HG02623 (cell line): ENCODE data around the gene MCOLN1.
"Not testable (repeated sequence)": the region's sequence is repeated elsewhere in the genome, so short reads cannot be mapped to it uniquely, and the experiment has no call there.

Experiments
- ATAC-seq: cut with Tn5 transposase; IDR thresholded peaks from one replicate; pipeline ENCODE4 v1.9.1; 2021; ENCODE audit warnings: moderate library complexity; ENCODE audit not compliant: unreplicated experiment

Gene MCOLN1

DNA sequence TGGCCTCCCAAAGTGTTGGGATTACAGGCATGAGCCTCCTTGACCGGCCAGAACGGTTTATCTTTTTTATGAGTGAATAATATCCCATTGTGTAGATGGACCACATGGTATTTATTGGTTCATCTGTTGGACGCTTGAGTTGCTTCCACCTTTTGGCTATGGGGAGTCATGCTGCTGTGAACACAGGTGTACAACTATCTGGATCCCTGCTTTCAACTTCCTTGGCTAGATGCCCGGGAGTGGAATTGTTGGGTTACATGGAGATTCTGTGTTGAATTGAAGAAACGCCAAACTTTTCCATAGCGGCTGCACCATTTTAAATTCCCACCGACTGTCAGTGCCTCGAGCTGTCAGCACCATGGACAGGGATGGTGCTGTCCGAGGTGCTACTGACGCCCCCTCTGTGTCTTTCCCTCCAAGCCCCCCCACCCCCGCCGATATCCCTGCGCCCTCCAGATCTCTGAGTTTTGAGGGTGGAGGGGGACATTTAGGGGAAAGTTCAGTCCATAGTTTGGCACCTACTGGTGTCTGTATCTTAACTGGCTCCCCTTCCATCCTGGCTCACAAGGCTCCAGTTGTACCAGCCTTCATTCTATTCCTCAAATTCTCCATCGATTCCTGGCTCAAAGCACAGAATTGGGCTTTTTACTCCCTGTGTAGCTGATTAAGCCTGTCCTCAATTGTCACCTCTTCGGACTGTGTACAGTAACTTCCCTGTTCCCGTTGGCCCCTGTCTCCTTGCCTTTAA, 40.4 kb downstream of the MCOLN1 start:
- ATAC-seq: no peak

- ATAC-seq: no peak
Measured at GRCh38 chr19:7564866-7565265, 42.4 kb downstream of the MCOLN1 start.

GRCh38 chr19:7565332-7565731, 42.9 kb downstream of the MCOLN1 start:
- ATAC-seq: no peak

DNA sequence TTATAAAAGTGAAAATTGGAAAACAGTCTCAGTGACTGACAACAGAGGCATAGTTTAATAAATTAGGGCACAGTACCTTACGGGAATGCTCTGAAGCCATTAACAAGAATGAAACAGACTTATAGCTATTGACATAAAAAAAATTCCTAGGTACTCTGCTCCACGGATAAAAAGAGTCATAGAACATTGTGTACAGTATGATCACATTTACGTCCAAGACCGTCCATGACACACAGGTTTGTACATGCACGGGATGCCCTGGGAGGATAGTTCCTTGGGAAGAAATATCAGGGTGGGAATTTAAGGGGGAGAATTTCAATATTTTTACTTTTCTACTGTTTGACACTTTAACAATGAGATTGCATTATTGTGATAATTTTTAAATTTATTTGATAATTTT, 48.3 kb downstream of the MCOLN1 start:
- ATAC-seq: no peak

GRCh38 chr19:7575434-7576040, 53.1 kb downstream of the MCOLN1 start:
- no peak for ATAC-seq

DNA sequence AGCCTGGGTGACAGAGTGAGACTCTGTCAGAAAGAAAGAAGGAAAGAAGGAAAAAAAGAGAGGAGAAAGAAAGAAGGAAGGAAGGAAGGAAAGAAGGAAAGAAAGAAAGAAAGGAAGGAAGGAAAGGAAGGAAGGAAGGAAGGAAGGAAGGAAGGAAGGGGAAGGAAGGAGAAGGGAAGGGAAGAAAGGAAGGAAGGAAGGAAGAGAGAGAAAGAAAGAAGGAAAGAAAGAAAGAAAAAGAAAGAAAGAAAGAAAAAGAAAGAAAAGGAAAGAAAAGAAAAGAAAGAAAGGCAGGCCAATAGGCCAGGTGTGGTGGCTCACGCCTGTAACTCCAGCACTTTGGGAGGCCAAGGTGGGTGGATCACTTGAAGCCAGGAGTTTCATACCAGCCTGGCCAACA, 55.0 kb downstream of the MCOLN1 start:
- not testable (repeated sequence) for ATAC-seq

DNA sequence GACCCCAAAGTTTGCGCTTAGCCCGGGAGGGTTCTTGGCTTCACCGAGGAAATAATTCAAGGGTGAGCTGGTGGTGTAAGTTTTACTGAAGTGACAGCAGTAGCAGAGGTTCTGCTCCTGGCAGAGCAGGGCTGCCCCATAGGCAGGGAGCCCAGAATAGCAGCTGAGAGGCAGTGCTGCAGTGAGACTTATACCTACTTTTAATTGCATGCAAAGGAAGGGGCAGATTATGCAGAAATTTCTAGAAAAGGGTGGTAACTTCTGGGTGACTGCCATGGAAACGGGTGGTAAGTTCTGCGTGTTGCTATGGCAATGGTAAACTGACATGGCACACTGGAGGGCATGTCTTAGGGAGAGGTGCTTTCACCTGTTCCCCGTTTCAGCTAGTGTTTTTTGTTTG, 55.7 kb downstream of the MCOLN1 start:
- no peak for ATAC-seq

GRCh38 chr19:7579182-7579581, 56.8 kb downstream of the MCOLN1 start:
- ATAC-seq: no peak

DNA sequence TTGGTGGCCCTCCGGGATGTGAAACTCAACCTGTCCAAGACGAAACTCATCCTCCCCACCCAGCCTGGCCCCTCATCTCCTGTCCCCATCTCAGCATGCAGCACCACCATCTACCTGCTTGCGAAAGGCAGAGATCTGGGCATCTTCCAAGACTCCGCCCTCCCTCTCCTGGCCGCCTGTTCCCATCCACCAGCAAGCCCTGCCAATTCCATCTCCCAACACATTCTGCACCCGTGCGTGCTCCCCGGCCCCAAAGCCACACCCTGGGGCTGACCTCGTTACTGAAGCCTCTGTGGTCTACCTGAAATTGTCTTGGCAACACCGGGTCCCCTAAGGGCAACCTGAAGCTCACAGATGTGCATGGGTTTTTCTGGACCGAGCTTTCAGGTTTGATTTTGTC, 60.0 kb downstream of the MCOLN1 start:
- no peak for ATAC-seq
